Measurements from ENCODE around the gene NELFCD. TPM values are rescaled to one million over a fixed set of nuclear protein-coding genes. Genes with fewer than 3 reads are reported as not detected.

NELFCD gene
- polyA plus RNA-seq, 1 of the 3 experiments (the other 2 are of a cell fraction): 90.0 TPM

DNA sequence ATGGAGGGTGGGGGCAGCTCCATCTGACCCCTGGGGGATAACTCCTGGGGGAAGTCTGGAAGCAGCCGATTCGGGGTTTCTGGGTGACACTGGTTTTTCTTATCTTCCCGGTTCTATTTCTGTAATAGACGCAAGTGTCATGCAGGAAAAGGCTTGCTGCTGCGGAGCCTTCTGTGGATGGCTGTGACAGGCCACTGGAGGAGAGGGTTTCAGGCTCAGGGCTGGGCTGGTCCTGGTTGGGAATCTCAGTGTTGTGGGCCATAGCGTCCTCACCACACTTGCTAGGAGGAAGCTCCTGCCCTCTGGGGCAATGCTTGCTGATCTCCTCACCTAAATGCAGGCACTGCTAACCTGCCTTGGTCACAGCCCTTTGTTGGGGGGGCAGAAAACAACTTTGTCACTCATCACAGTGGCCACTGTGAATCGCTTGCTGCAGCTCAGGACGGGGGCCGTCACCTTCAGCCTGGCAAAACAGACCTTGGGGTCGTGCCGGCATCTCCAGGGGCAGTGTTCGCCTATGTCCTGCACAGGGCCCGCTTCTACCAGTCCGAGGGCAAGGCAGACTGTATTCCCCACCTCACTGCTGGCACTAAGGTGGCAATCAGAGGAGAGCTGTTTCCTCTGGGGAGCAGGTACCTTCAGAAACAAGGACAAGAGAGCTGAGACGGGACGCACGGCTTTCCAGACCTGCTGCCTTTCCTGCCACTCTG, 33.8 kb downstream of the NELFCD start:
- no peak overlapping the region for H2AFZ ChIP-seq (ENCODE audit: low read depth)
- no peaks in the 10 kb centered on the region for H4K20me1 ChIP-seq (ENCODE audit: insufficient read depth)
- no peak overlapping the region for H3K9ac ChIP-seq
- no peak for TF ChIP-seq GABPA (IDR thresholded peaks at IDR 0.05; ENCODE audit: low read depth)
- no peak for TF ChIP-seq FOXM1 (IDR thresholded peaks at IDR 0.05; ENCODE audit: low read depth)
- TF ChIP-seq, protein P1, sequence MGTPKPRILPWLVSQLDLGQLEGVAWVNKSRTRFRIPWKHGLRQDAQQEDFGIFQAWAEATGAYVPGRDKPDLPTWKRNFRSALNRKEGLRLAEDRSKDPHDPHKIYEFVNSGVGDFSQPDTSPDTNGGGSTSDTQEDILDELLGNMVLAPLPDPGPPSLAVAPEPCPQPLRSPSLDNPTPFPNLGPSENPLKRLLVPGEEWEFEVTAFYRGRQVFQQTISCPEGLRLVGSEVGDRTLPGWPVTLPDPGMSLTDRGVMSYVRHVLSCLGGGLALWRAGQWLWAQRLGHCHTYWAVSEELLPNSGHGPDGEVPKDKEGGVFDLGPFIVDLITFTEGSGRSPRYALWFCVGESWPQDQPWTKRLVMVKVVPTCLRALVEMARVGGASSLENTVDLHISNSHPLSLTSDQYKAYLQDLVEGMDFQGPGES (IDR thresholded peaks at IDR 0.05; ENCODE audit: low read depth, low read length): no peak
- TF ChIP-seq JUND (IDR thresholded peaks at IDR 0.05): no peak
- TF ChIP-seq, protein P2, sequence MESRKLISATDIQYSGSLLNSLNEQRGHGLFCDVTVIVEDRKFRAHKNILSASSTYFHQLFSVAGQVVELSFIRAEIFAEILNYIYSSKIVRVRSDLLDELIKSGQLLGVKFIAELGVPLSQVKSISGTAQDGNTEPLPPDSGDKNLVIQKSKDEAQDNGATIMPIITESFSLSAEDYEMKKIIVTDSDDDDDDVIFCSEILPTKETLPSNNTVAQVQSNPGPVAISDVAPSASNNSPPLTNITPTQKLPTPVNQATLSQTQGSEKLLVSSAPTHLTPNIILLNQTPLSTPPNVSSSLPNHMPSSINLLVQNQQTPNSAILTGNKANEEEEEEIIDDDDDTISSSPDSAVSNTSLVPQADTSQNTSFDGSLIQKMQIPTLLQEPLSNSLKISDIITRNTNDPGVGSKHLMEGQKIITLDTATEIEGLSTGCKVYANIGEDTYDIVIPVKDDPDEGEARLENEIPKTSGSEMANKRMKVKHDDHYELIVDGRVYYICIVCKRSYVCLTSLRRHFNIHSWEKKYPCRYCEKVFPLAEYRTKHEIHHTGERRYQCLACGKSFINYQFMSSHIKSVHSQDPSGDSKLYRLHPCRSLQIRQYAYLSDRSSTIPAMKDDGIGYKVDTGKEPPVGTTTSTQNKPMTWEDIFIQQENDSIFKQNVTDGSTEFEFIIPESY (IDR thresholded peaks at IDR 0.05; ENCODE audit: borderline replicate concordance, low read depth): no peak
- TF ChIP-seq EZH2phosphoT487 (IDR thresholded peaks at IDR 0.05; ENCODE audit: borderline replicate concordance, low read depth): no peak
- no peak for TF ChIP-seq FOXJ3 (CRISPR knock-in tag; IDR thresholded peaks at IDR 0.05)
- TF ChIP-seq SMC3 (IDR thresholded peaks at IDR 0.05; ENCODE audit: low read depth, low read length): no peak
- no peak for TF ChIP-seq YY1 (IDR thresholded peaks at IDR 0.05; ENCODE audit: low read depth)
- TF ChIP-seq NRF1 (IDR thresholded peaks at IDR 0.05; ENCODE audit: low read depth, low read length): no peak
- TF ChIP-seq MXI1 (IDR thresholded peaks at IDR 0.05; ENCODE audit: low read depth, low read length): no peak
- TF ChIP-seq, protein P3, sequence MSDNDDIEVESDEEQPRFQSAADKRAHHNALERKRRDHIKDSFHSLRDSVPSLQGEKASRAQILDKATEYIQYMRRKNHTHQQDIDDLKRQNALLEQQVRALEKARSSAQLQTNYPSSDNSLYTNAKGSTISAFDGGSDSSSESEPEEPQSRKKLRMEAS (IDR thresholded peaks at IDR 0.05; ENCODE audit: low read depth): no peak
- TF ChIP-seq EP300 (IDR thresholded peaks at IDR 0.05; ENCODE audit: borderline replicate concordance in 1 of 2, low read depth in 1 of 2, low read length in 1 of 2): no peak
- TF ChIP-seq, protein P4, sequence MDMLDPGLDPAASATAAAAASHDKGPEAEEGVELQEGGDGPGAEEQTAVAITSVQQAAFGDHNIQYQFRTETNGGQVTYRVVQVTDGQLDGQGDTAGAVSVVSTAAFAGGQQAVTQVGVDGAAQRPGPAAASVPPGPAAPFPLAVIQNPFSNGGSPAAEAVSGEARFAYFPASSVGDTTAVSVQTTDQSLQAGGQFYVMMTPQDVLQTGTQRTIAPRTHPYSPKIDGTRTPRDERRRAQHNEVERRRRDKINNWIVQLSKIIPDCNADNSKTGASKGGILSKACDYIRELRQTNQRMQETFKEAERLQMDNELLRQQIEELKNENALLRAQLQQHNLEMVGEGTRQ (IDR thresholded peaks at IDR 0.05; ENCODE audit: borderline replicate concordance, low read depth, low read length): no peak
- TF ChIP-seq, protein P5, sequence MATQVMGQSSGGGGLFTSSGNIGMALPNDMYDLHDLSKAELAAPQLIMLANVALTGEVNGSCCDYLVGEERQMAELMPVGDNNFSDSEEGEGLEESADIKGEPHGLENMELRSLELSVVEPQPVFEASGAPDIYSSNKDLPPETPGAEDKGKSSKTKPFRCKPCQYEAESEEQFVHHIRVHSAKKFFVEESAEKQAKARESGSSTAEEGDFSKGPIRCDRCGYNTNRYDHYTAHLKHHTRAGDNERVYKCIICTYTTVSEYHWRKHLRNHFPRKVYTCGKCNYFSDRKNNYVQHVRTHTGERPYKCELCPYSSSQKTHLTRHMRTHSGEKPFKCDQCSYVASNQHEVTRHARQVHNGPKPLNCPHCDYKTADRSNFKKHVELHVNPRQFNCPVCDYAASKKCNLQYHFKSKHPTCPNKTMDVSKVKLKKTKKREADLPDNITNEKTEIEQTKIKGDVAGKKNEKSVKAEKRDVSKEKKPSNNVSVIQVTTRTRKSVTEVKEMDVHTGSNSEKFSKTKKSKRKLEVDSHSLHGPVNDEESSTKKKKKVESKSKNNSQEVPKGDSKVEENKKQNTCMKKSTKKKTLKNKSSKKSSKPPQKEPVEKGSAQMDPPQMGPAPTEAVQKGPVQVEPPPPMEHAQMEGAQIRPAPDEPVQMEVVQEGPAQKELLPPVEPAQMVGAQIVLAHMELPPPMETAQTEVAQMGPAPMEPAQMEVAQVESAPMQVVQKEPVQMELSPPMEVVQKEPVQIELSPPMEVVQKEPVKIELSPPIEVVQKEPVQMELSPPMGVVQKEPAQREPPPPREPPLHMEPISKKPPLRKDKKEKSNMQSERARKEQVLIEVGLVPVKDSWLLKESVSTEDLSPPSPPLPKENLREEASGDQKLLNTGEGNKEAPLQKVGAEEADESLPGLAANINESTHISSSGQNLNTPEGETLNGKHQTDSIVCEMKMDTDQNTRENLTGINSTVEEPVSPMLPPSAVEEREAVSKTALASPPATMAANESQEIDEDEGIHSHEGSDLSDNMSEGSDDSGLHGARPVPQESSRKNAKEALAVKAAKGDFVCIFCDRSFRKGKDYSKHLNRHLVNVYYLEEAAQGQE (IDR thresholded peaks at IDR 0.05; ENCODE audit: low read depth, low read length): no peak
- TF ChIP-seq TAF1 (IDR thresholded peaks at IDR 0.05; ENCODE audit: borderline replicate concordance, low read depth, low read length): no peak
- TF ChIP-seq MEF2A (IDR thresholded peaks at IDR 0.05; ENCODE audit: borderline replicate concordance, low read depth): no peak
- 85% methylated on average over 7 of the region's 17 CpGs for WGBS (ENCODE audit: low lambda C conversion rate)
- no peak for DNase-seq
- H3K4me2 ChIP-seq: 0 out of 2 replicates have a peak overlapping the region, but pooled peaks have one; percentile 43
- POLR2A ChIA-PET: interaction anchor here (0.9 to 1.7 kb wide), 2 partner anchors 14 to 34 kb away, joined by 3 to 5 read pairs; no protein-coding TSS in a partner anchor
- H3K4me1 ChIP-seq (ENCODE audit: control insufficient read depth in 1 of 2, insufficient read depth in 2 of 2, low read depth in 1 of 2, low read length in 1 of 2): peaks cover 24 to 48% of the 10 kb centered on the region in 2 experiments; a peak in 3 of 4 replicates
- no peaks in the 10 kb centered on the region for H3K9me3 ChIP-seq
- no peaks in the 10 kb centered on the region for H3K9me2 ChIP-seq
- H3K36me3 ChIP-seq (replicated peaks in 1 of 2; ENCODE audit: control insufficient read depth in 1 of 2, insufficient read depth in 2 of 2, low read length in 1 of 2): no peaks in the 10 kb centered on the region
- H3K27ac ChIP-seq (ENCODE audit: low read depth in 2 of 2, low read length in 1 of 2): peak overlapping the region in 1 of 2 experiments; percentile 62; a peak in 2 of 4 replicates
- peaks cover 6% of the 10 kb centered on the region; the same call in 1 of the 2 replicates for H3K79me2 ChIP-seq (ENCODE audit: insufficient read depth)
- H3K4me3 ChIP-seq (ENCODE audit: low read depth in 2 of 2, low read length in 1 of 2): no peak overlapping the region
- peaks cover 12% of the 10 kb centered on the region for H3F3A ChIP-seq (replicated peaks; ENCODE audit: insufficient read depth)
- CTCF ChIA-PET: interaction anchor here (1.2 to 1.3 kb wide), 2 partner anchors 13 to 804 kb away, joined by 3 to 4 read pairs; no protein-coding TSS in a partner anchor
- H3K27me3 ChIP-seq (ENCODE audit: insufficient read depth): no peaks in the 10 kb centered on the region

Data from SK-N-SH (cell line).